Astrocyte (in vitro differentiated cells and primary cell): Measurements from ENCODE around the gene APBB2. TPM values are rescaled to one million over a fixed set of nuclear protein-coding genes. Genes with fewer than 3 reads are reported as not detected.

Experiments
- DNase-seq: peaks from one replicate; pipeline ENCODE4 v3.0.0-alpha.2; 2010; ENCODE audit warnings: low read depth
- FAIRE-seq: peaks from 2 replicates; lab custom pipeline; 2011; peaks lifted over from hg19 to GRCh38; lab: Jason Lieb, UNC
- H2AFZ ChIP-seq: 2 replicates; pipeline ENCODE4 v1.6.0; 2012; ENCODE audit warnings: low read depth, low read length, inconsistent platforms
- H3K27ac ChIP-seq: 2 replicates; pipeline ENCODE4 v1.5.1; 2011; ENCODE audit warnings: low read depth, low read length, inconsistent platforms
- H3K27me3 ChIP-seq: 2 replicates; pipeline ENCODE4 v1.6.0; 2011; ENCODE audit warnings: low read length, inconsistent platforms; ENCODE audit not compliant: insufficient read depth
- H3K36me3 ChIP-seq: 2 replicates; pipeline ENCODE4 v1.5.1; 2011; ENCODE audit warnings: low read length, inconsistent platforms; ENCODE audit not compliant: insufficient read depth
- H3K4me1 ChIP-seq: 2 replicates; pipeline ENCODE4 v1.5.1; 2011; ENCODE audit warnings: low read length, inconsistent platforms; ENCODE audit not compliant: insufficient read depth
- H3K4me2 ChIP-seq: 2 replicates; pipeline ENCODE4 v1.6.0; 2012; ENCODE audit warnings: low read length, inconsistent platforms
- H3K4me3 ChIP-seq: 2 replicates; pipeline ENCODE4 v1.5.1; 2011; ENCODE audit warnings: low read depth, mild to moderate bottlenecking, low read length, inconsistent platforms; ENCODE audit not compliant: insufficient read depth
- H3K79me2 ChIP-seq: 2 replicates; pipeline ENCODE4 v1.6.0; 2012; ENCODE audit warnings: mild to moderate bottlenecking, low read length, inconsistent platforms; ENCODE audit not compliant: insufficient read depth
- H3K9ac ChIP-seq: 2 replicates; pipeline ENCODE4 v1.6.0; 2012; ENCODE audit warnings: mild to moderate bottlenecking, low read length, inconsistent platforms
- H3K9me3 ChIP-seq: 2 replicates; pipeline ENCODE4 v1.5.1; 2012; ENCODE audit warnings: low read depth, mild to moderate bottlenecking, low read length, inconsistent platforms; ENCODE audit not compliant: insufficient read depth
- H4K20me1 ChIP-seq: 2 replicates; pipeline ENCODE4 v1.6.0; 2012; ENCODE audit warnings: low read length, inconsistent platforms; ENCODE audit not compliant: insufficient read depth
- H3K27ac Mint-ChIP-seq: one replicate; pipeline ENCODE4 v1.8.0; 2021; ENCODE audit warnings: mild to moderate bottlenecking, mixed read lengths; ENCODE audit not compliant: unreplicated experiment
- H3K27me3 Mint-ChIP-seq: one replicate; pipeline ENCODE4 v1.8.0; 2021; ENCODE audit warnings: low read depth, mixed read lengths; ENCODE audit not compliant: unreplicated experiment
- H3K36me3 Mint-ChIP-seq: one replicate; pipeline ENCODE4 v1.8.0; 2021; ENCODE audit warnings: low read depth, mixed read lengths; ENCODE audit not compliant: unreplicated experiment
- H3K4me1 Mint-ChIP-seq: one replicate; pipeline ENCODE4 v1.8.0; 2021; ENCODE audit warnings: low read depth, mixed read lengths; ENCODE audit not compliant: unreplicated experiment
- H3K4me3 Mint-ChIP-seq: one replicate; pipeline ENCODE4 v1.8.0; 2021; ENCODE audit warnings: mild to moderate bottlenecking, moderate library complexity, mixed read lengths; ENCODE audit not compliant: unreplicated experiment
- H3K9me3 Mint-ChIP-seq: one replicate; pipeline ENCODE4 v1.8.0; 2021; ENCODE audit warnings: mild to moderate bottlenecking, mixed read lengths; ENCODE audit not compliant: unreplicated experiment
- EZH2 ChIP-seq: IDR thresholded peaks from 2 replicates; pipeline ENCODE4 v1.6.1; 2012; ENCODE audit warnings: mild to moderate bottlenecking, low read length, inconsistent platforms; ENCODE audit not compliant: insufficient read depth
- total RNA-seq: library from RNA; stranded (reverse); gene quantifications from 2 replicates; pipeline ENCODE4 v1.2.1, GENCODE V29; 2021
- TF ChIP-seq, protein P1 (sequence below): IDR thresholded peaks from 2 replicates; pipeline ENCODE4 v1.5.1; 2011; ENCODE audit warnings: low read depth, mild to moderate bottlenecking, inconsistent platforms, low read length, moderate library complexity; ENCODE audit not compliant: insufficient read depth

APBB2 gene
- total RNA-seq, 1 donor from 2014 or later, result 173 TPM

DNA sequence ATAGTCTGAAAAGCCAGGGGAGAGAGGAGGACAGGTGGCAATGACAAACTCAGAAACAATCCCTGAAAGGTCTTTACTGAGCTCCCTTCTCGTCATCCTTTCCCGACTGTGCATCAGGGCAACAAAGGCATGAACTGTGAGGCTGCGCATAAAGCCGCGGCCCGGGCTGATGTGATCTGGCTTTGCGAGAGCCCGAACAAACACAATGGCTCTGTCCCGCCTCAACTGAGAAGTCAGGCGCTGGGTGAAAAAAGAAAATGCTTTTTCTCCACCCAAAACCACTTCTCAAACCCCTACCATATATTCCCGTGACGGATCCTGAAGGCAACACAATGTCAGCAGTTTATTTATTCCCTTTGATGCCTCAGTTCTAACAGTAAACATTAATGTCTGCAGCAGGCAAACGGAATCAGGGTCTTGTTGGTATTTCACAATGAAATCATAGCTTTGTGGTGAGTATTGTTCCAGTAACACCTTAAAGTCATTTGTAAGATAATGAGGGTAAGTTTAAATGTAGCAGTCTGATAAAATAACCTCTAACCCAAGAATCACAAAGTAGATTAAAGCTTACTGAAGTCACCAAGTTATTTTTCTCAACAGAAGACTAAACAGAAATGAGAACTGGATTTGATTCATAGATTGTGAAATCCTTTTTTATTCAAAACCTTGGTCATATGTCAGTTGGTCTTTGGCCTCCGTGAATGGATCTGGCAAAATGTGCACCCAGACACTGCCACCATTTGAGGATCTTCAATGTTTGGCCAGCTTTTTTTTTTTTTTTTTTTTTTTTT is 67.4 kb downstream of the APBB2 start:
- Histone ChIP-seq H3K27me3 (no peaks in the 10 kb centered on the region), H3K27ac (peak overlapping the region; percentile 76), H4K20me1 (no peaks in the 10 kb centered on the region), H3K4me3 (peak overlapping the region; percentile 12), H3K4me1 (peaks cover 52% of the 10 kb centered on the region), H3K36me3 (no peaks in the 10 kb centered on the region), H3K4me2 (peak overlapping the region; percentile 73), H3K9me3 (no peaks in the 10 kb centered on the region), H3K9ac (peak overlapping the region; percentile 70), H2AFZ (peak overlapping the region; percentile 20), H3K79me2 (peaks cover 73% of the 10 kb centered on the region)
- no peak for TF ChIP-seq EZH2
- TF ChIP-seq, protein P1, sequence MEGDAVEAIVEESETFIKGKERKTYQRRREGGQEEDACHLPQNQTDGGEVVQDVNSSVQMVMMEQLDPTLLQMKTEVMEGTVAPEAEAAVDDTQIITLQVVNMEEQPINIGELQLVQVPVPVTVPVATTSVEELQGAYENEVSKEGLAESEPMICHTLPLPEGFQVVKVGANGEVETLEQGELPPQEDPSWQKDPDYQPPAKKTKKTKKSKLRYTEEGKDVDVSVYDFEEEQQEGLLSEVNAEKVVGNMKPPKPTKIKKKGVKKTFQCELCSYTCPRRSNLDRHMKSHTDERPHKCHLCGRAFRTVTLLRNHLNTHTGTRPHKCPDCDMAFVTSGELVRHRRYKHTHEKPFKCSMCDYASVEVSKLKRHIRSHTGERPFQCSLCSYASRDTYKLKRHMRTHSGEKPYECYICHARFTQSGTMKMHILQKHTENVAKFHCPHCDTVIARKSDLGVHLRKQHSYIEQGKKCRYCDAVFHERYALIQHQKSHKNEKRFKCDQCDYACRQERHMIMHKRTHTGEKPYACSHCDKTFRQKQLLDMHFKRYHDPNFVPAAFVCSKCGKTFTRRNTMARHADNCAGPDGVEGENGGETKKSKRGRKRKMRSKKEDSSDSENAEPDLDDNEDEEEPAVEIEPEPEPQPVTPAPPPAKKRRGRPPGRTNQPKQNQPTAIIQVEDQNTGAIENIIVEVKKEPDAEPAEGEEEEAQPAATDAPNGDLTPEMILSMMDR, result no peak
- H3K36me3 Mint-ChIP-seq, result peaks cover 16% of the 10 kb centered on the region
- DNase-seq (peak; percentile 76), FAIRE-seq (peak; percentile 17)
- peak overlapping the region; percentile 22 for H3K4me3 Mint-ChIP-seq
- peaks cover 1% of the 10 kb centered on the region for H3K9me3 Mint-ChIP-seq
- H3K27ac Mint-ChIP-seq, result peak overlapping the region; percentile 99
- H3K4me1 Mint-ChIP-seq, result peaks cover 59% of the 10 kb centered on the region
- no peaks in the 10 kb centered on the region for H3K27me3 Mint-ChIP-seq

DNA sequence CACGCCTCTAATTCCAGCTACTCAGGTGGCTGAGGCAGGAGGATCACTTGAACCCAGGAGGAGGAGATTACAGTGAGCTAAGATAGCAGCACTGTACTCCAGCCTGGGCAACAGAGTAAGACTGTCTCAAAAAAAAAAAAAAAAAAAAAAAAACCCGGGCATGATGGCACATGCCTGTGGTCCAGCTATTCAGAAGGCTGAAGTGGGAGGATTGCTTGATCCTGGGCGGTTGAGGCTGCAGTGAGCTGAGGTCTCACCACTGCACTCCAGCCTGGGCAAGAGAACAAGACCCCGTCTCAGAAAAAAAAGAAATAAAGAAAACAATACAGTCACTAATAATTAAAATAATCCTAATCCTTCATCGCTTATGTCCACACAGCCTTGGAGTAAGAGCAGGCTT is 68.1 kb downstream of the APBB2 start:
- peak overlapping the region; percentile 30 for H3K4me3 Mint-ChIP-seq
- Histone ChIP-seq H2AFZ (no peak overlapping the region), H3K4me2 (peak overlapping the region; percentile 73), H3K36me3 (peaks cover 2% of the 10 kb centered on the region), H3K9me3 (peaks cover under 1% of the 10 kb centered on the region), H3K27me3 (no peaks in the 10 kb centered on the region), H3K79me2 (peaks cover 72% of the 10 kb centered on the region), H4K20me1 (no peaks in the 10 kb centered on the region), H3K4me1 (peaks cover 59% of the 10 kb centered on the region), H3K27ac (peak overlapping the region; percentile 76), H3K4me3 (peak overlapping the region; percentile 12), H3K9ac (peak overlapping the region; percentile 70)
- TF ChIP-seq, protein P1, result no peak
- no peak for TF ChIP-seq EZH2
- H3K27me3 Mint-ChIP-seq, result no peaks in the 10 kb centered on the region
- H3K27ac Mint-ChIP-seq, result peak overlapping the region; percentile 99
- H3K9me3 Mint-ChIP-seq, result peaks cover 1% of the 10 kb centered on the region
- DNase-seq (no peak), FAIRE-seq (no peak)
- H3K4me1 Mint-ChIP-seq, result peaks cover 63% of the 10 kb centered on the region
- peaks cover 20% of the 10 kb centered on the region for H3K36me3 Mint-ChIP-seq
